ENCODE data around the gene TCF21. TPM values are rescaled to one million over a fixed set of nuclear protein-coding genes. Genes with fewer than 3 reads are reported as not detected.

The TCF21 gene
- polyA plus RNA-seq, 1 of the 3 experiments (the other 2 are of a cell fraction): not detected

- TF ChIP-seq NRF1 (IDR thresholded peaks at IDR 0.05; ENCODE audit: low read depth, low read length) (no peak), MEF2A (IDR thresholded peaks at IDR 0.05; ENCODE audit: borderline replicate concordance, low read depth) (no peak), ELF1 (IDR thresholded peaks at IDR 0.05) (no peak), CHD2 (IDR thresholded peaks at IDR 0.05; ENCODE audit: low read length, partially characterized antibody) (no peak), POLR2AphosphoS5 (IDR thresholded peaks at IDR 0.05; ENCODE audit: low read depth, low read length) (no peak)
Measured at GRCh38 chr6:133903855-133904254, 14.9 kb downstream of the TCF21 start (continued).

GRCh38 chr6:133906050-133906449 lies 17.1 kb downstream of the TCF21 start:
- H3K27me3 ChIP-seq (ENCODE audit: insufficient read depth): peaks cover 25% of the 10 kb centered on the region; the same call in 1 of the 2 replicates
- POLR2A ChIA-PET: no interaction called here
- no peaks in the 10 kb centered on the region for H4K20me1 ChIP-seq (ENCODE audit: insufficient read depth)
- no peak overlapping the region for H3K4me2 ChIP-seq
- no peaks in the 10 kb centered on the region for H3K9me3 ChIP-seq
- no peak overlapping the region for H3K27ac ChIP-seq (ENCODE audit: low read depth in 2 of 2, low read length in 1 of 2)
- CTCF ChIA-PET: interaction anchor here (1.0 to 3.5 kb wide), 4 partner anchors 10 to 337 kb away, joined by 3 to 24 read pairs (median 4); no protein-coding TSS in a partner anchor
- no peaks in the 10 kb centered on the region for H3K36me3 ChIP-seq (replicated peaks in 1 of 2; ENCODE audit: control insufficient read depth in 1 of 2, insufficient read depth in 2 of 2, low read length in 1 of 2)
- TF ChIP-seq, protein P1, sequence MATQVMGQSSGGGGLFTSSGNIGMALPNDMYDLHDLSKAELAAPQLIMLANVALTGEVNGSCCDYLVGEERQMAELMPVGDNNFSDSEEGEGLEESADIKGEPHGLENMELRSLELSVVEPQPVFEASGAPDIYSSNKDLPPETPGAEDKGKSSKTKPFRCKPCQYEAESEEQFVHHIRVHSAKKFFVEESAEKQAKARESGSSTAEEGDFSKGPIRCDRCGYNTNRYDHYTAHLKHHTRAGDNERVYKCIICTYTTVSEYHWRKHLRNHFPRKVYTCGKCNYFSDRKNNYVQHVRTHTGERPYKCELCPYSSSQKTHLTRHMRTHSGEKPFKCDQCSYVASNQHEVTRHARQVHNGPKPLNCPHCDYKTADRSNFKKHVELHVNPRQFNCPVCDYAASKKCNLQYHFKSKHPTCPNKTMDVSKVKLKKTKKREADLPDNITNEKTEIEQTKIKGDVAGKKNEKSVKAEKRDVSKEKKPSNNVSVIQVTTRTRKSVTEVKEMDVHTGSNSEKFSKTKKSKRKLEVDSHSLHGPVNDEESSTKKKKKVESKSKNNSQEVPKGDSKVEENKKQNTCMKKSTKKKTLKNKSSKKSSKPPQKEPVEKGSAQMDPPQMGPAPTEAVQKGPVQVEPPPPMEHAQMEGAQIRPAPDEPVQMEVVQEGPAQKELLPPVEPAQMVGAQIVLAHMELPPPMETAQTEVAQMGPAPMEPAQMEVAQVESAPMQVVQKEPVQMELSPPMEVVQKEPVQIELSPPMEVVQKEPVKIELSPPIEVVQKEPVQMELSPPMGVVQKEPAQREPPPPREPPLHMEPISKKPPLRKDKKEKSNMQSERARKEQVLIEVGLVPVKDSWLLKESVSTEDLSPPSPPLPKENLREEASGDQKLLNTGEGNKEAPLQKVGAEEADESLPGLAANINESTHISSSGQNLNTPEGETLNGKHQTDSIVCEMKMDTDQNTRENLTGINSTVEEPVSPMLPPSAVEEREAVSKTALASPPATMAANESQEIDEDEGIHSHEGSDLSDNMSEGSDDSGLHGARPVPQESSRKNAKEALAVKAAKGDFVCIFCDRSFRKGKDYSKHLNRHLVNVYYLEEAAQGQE (IDR thresholded peaks at IDR 0.05; ENCODE audit: low read depth, low read length): no peak
- TF ChIP-seq, protein P2, sequence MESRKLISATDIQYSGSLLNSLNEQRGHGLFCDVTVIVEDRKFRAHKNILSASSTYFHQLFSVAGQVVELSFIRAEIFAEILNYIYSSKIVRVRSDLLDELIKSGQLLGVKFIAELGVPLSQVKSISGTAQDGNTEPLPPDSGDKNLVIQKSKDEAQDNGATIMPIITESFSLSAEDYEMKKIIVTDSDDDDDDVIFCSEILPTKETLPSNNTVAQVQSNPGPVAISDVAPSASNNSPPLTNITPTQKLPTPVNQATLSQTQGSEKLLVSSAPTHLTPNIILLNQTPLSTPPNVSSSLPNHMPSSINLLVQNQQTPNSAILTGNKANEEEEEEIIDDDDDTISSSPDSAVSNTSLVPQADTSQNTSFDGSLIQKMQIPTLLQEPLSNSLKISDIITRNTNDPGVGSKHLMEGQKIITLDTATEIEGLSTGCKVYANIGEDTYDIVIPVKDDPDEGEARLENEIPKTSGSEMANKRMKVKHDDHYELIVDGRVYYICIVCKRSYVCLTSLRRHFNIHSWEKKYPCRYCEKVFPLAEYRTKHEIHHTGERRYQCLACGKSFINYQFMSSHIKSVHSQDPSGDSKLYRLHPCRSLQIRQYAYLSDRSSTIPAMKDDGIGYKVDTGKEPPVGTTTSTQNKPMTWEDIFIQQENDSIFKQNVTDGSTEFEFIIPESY (IDR thresholded peaks at IDR 0.05; ENCODE audit: borderline replicate concordance, low read depth): no peak
- no peak for TF ChIP-seq RFX5 (IDR thresholded peaks at IDR 0.05; ENCODE audit: low read length)
- TF ChIP-seq SIN3A (IDR thresholded peaks at IDR 0.05; ENCODE audit: borderline replicate concordance, low read depth, low read length): no peak
- no peak for TF ChIP-seq FOSL2 (IDR thresholded peaks at IDR 0.05; ENCODE audit: borderline replicate concordance, low read depth)
- no peak for TF ChIP-seq EP300 (IDR thresholded peaks at IDR 0.05; ENCODE audit: borderline replicate concordance in 1 of 2, low read depth in 1 of 2, low read length in 1 of 2)
- TF ChIP-seq TCF12 (IDR thresholded peaks at IDR 0.05): no peak
- no peak for TF ChIP-seq NFIC (IDR thresholded peaks at IDR 0.05; ENCODE audit: borderline replicate concordance)
- no peak for TF ChIP-seq GATA2 (CRISPR knock-in tag; IDR thresholded peaks at IDR 0.05)
- no peak for TF ChIP-seq FOXM1 (IDR thresholded peaks at IDR 0.05; ENCODE audit: low read depth)
- no peak for TF ChIP-seq GABPA (IDR thresholded peaks at IDR 0.05; ENCODE audit: low read depth)
- TF ChIP-seq, protein P3, sequence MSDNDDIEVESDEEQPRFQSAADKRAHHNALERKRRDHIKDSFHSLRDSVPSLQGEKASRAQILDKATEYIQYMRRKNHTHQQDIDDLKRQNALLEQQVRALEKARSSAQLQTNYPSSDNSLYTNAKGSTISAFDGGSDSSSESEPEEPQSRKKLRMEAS (IDR thresholded peaks at IDR 0.05; ENCODE audit: low read depth): no peak
- no peak for TF ChIP-seq IRF3 (IDR thresholded peaks at IDR 0.05; ENCODE audit: low read depth, low read length)
- no peak for TF ChIP-seq SMC3 (IDR thresholded peaks at IDR 0.05; ENCODE audit: low read depth, low read length)
- no peak for TF ChIP-seq JUND (IDR thresholded peaks at IDR 0.05)
- TF ChIP-seq FOXJ3 (CRISPR knock-in tag; IDR thresholded peaks at IDR 0.05): no peak
- no peak for TF ChIP-seq NRF1 (IDR thresholded peaks at IDR 0.05; ENCODE audit: low read depth, low read length)
- no peak for TF ChIP-seq PBX3 (IDR thresholded peaks at IDR 0.05)
- DNase-seq: no peak
- no peaks in the 10 kb centered on the region for H3K9me2 ChIP-seq
- H3K4me3 ChIP-seq (ENCODE audit: low read depth in 2 of 2, low read length in 1 of 2): no peak overlapping the region
- H3K4me1 ChIP-seq (ENCODE audit: control insufficient read depth in 1 of 2, insufficient read depth in 2 of 2, low read depth in 1 of 2, low read length in 1 of 2): no peaks in the 10 kb centered on the region
- no peaks in the 10 kb centered on the region for H3F3A ChIP-seq (replicated peaks; ENCODE audit: insufficient read depth)
- no peaks in the 10 kb centered on the region for H3K79me2 ChIP-seq (ENCODE audit: insufficient read depth)
- H3K9ac ChIP-seq: no peak overlapping the region
- no peak overlapping the region for H2AFZ ChIP-seq (ENCODE audit: low read depth)
- WGBS (ENCODE audit: low lambda C conversion rate): 0% methylated on average over 1 of the region's 1 CpG

All from SK-N-SH (cell line).